Calu3 (cell line): ENCODE measurements around the gene SRMS. TPM values are rescaled to one million over a fixed set of nuclear protein-coding genes. Genes with fewer than 3 reads are reported as not detected.
"Not testable (repeated sequence)": the region's sequence is repeated elsewhere in the genome, so short reads cannot be mapped to it uniquely, and the experiment has no call there.

Experiments
- BruUV-seq: library from RNA; stranded (reverse); fragments of 400-500 nt; replicated peaks from 2 replicates; lab custom pipeline; 2021; lab: Mats Ljungman, UMichigan
- CTCF ChIA-PET: fragments of 300-600 bp; sonication (Branson Sonifier 250); formaldehyde crosslinking; loops from one replicate; lab custom pipeline; 2022; ENCODE audit warnings: antibody characterized with exemption; lab: Charles Lee
- DNase-seq: peaks from one replicate; pipeline ENCODE4 v3.0.0; 2022
- H3K27ac Mint-ChIP-seq: one replicate; pipeline ENCODE4 v1.8.0; 2022; ENCODE audit warnings: mixed read lengths; ENCODE audit not compliant: unreplicated experiment
- H3K27me3 Mint-ChIP-seq: one replicate; pipeline ENCODE4 v1.8.0; 2022; ENCODE audit warnings: mixed read lengths; ENCODE audit not compliant: unreplicated experiment
- H3K36me3 Mint-ChIP-seq: one replicate; pipeline ENCODE4 v1.8.0; 2022; ENCODE audit warnings: mild to moderate bottlenecking, moderate library complexity, mixed read lengths; ENCODE audit not compliant: insufficient read depth, unreplicated experiment
- H3K4me1 Mint-ChIP-seq: one replicate; pipeline ENCODE4 v1.8.0; 2022; ENCODE audit warnings: mild to moderate bottlenecking, low read depth, mixed read lengths; ENCODE audit not compliant: unreplicated experiment
- H3K4me3 Mint-ChIP-seq: one replicate; pipeline ENCODE4 v1.8.0; 2022; ENCODE audit warnings: mild to moderate bottlenecking, low read depth, moderate library complexity, mixed read lengths; ENCODE audit not compliant: unreplicated experiment
- H3K9me3 Mint-ChIP-seq: one replicate; pipeline ENCODE4 v1.8.0; 2022; ENCODE audit warnings: low read depth, mixed read lengths; ENCODE audit not compliant: unreplicated experiment
- CTCF ChIP-seq: fragments of 200-600 bp; IDR thresholded peaks from one replicate; pipeline ENCODE4 v1.8.0; 2022; ENCODE audit warnings: antibody characterized with exemption; ENCODE audit not compliant: unreplicated experiment
- intact Hi-C: fragments of 100-400 bp; cut with micrococcal nuclease; formaldehyde crosslinking; loops from one replicate; pipeline ENCODE4 v1.10.0; 2022; ENCODE audit not compliant: unreplicated experiment
- total RNA-seq: library from RNA; stranded (reverse); gene quantifications from 2 replicates; pipeline ENCODE4 v1.2.3, GENCODE V29; 2022

The SRMS gene
- total RNA-seq, 1 experiment from 2014 or later = not detected

GRCh38 chr20:63517376-63518309 lies 29.9 kb downstream of the SRMS start:
- H3K4me1 Mint-ChIP-seq = no peaks in the 10 kb centered on the region
- no peak overlapping the region for H3K27ac Mint-ChIP-seq
- peaks cover 46% of the 10 kb centered on the region for H3K36me3 Mint-ChIP-seq
- BruUV-seq = no TSS peak
- H3K4me3 Mint-ChIP-seq = peak overlapping the region; percentile 95
- CTCF ChIA-PET = interaction anchor here (1.0 kb wide), 1 partner anchor 20 kb away, joined by 4 read pairs; no protein-coding TSS in a partner anchor
- intact Hi-C loops = no loop called here
- TF ChIP-seq CTCF = peak; percentile 20
- peaks cover 10% of the 10 kb centered on the region for H3K27me3 Mint-ChIP-seq
- no peaks in the 10 kb centered on the region for H3K9me3 Mint-ChIP-seq
- no peak for DNase-seq

- intact Hi-C loops, DNase-seq, H3K4me1 Mint-ChIP-seq, H3K9me3 Mint-ChIP-seq, H3K4me3 Mint-ChIP-seq, BruUV-seq, H3K27ac Mint-ChIP-seq: not testable (repeated sequence)
- CTCF ChIA-PET = interaction anchor here (0.7 kb wide), 1 partner anchor 112 kb away, joined by 3 read pairs; no protein-coding TSS in a partner anchor
- H3K36me3 Mint-ChIP-seq = peaks cover 15% of the 10 kb centered on the region
- peaks cover 40% of the 10 kb centered on the region for H3K27me3 Mint-ChIP-seq
Measured at GRCh38 chr20:63514520-63514919, 33.0 kb downstream of the SRMS start.

- CTCF ChIA-PET = no interaction called here
- peaks cover 3% of the 10 kb centered on the region for H3K36me3 Mint-ChIP-seq
- no peaks in the 10 kb centered on the region for H3K4me1 Mint-ChIP-seq
- no peak for DNase-seq
- no peak overlapping the region for H3K4me3 Mint-ChIP-seq
- BruUV-seq = no TSS peak
- peaks cover 2% of the 10 kb centered on the region for H3K9me3 Mint-ChIP-seq
- TF ChIP-seq CTCF = no peak
- intact Hi-C loops = no loop called here
- H3K27ac Mint-ChIP-seq = no peak overlapping the region
- H3K27me3 Mint-ChIP-seq = peaks cover 53% of the 10 kb centered on the region
Measured at GRCh38 chr20:63513207-63513606, 34.3 kb downstream of the SRMS start.

- H3K4me3 Mint-ChIP-seq = no peak overlapping the region
- no peak for DNase-seq
- no peak overlapping the region for H3K27ac Mint-ChIP-seq
- no peaks in the 10 kb centered on the region for H3K4me1 Mint-ChIP-seq
- intact Hi-C loops = no loop called here
- CTCF ChIA-PET = interaction anchor here (0.7 kb wide), 1 partner anchor 1860 kb away, joined by 4 read pairs; no protein-coding TSS in a partner anchor
- TF ChIP-seq CTCF = no peak
- H3K27me3 Mint-ChIP-seq = peaks cover 94% of the 10 kb centered on the region
- no TSS peak for BruUV-seq
- H3K36me3 Mint-ChIP-seq = no peaks in the 10 kb centered on the region
- H3K9me3 Mint-ChIP-seq = peaks cover 6% of the 10 kb centered on the region
Measured at GRCh38 chr20:63509088-63509564, 38.4 kb downstream of the SRMS start.
